Measurements from ENCODE around the gene STIM1.
A peak's percentile ranks its signal among the peaks of the same experiment; 100 is the strongest.
"Not testable (repeated sequence)": the region's sequence is repeated elsewhere in the genome, so short reads cannot be mapped to it uniquely, and the experiment has no call there.

Gene STIM1

DNA sequence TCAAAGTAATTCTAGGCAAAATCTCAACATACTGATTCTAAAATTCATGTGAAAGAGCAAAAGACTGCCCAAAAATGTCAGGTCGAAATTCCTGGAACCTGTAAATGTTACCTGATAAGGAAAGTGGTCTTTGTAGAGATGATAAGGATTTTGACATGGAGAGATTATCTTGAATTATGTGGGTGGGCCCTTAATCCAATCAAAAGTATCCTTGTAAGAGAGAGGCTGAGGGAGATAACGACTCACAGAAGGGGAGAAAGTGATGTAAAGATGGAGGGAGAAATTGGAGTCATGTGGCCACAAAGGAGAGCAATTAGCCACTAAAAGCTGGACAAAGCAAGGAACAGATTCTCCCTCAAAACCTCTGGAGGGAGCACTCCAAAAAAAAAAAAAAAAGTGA is 259.7 kb downstream of the STIM1 start:
- DNase-seq (ENCODE audit: low spot score): no peak

GRCh38 chr11:4118107-4118506 is 262.6 kb downstream of the STIM1 start:
- peak; percentile 49 for DNase-seq (ENCODE audit: low spot score)

DNA sequence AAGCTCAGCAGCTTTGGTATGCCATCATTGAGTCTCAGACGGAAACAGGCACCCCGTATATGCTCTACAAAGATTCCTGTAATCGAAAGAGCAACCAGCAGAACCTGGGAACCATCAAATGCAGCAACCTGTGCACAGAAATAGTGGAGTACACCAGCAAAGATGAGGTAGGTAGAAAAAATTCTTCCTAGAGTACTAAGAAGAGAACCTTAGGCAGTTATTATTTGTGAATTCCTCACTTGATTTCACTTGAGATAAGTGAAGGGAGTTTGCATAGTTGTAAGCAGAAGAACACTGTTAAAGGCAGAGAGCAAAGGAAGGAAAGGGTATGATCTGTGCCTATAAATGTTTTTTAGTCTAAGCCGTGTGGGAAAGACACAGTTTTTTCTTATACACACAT is 267.8 kb downstream of the STIM1 start:
- no peak for DNase-seq (ENCODE audit: low spot score)

- peak; percentile 52 for DNase-seq (ENCODE audit: low spot score)
Observed at GRCh38 chr11:4125141-4125540, 269.7 kb downstream of the STIM1 start.

- DNase-seq (ENCODE audit: low spot score): no peak
Observed at GRCh38 chr11:4127357-4127756, 271.9 kb downstream of the STIM1 start.

GRCh38 chr11:4130219-4130618 is 274.8 kb downstream of the STIM1 start:
- DNase-seq (ENCODE audit: low spot score): not testable (repeated sequence)

GRCh38 chr11:4134806-4135205 is 279.3 kb downstream of the STIM1 start:
- peak; percentile 82 for DNase-seq (ENCODE audit: low spot score)

- no peak for DNase-seq (ENCODE audit: low spot score)
Observed at GRCh38 chr11:4138497-4138896, 283.0 kb downstream of the STIM1 start.

GRCh38 chr11:4140067-4140636 is 284.7 kb downstream of the STIM1 start:
- no peak for DNase-seq (ENCODE audit: low spot score)
